SK-N-SH treated with all-trans-retinoic acid at 6 μM for 48 hours (cell line): ENCODE results near the gene PNPLA3.

Experiments
- ATAC-seq: fragments of 200-7000 bp; cut with Tn5 transposase; 3 replicates; pipeline ENCODE4 v1.9.1; 2020; ENCODE audit warnings: mild to moderate bottlenecking, moderate library complexity
- ARNTL ChIP-seq: fragments of 450-650 bp; formaldehyde crosslinking; IDR thresholded peaks from 2 replicates; pipeline ENCODE4 v1.5.0; 2020; ENCODE audit warnings: low read depth, mild to moderate bottlenecking, moderate library complexity, borderline replicate concordance
- BACH2 ChIP-seq: fragments of 250-450 bp; sonication (Bioruptor Pico); IDR thresholded peaks from 2 replicates; pipeline ENCODE4 v1.9.0; 2021; ENCODE audit warnings: mild to moderate bottlenecking, borderline replicate concordance
- CSRNP3 ChIP-seq: fragments of 250-450 bp; sonication (Bioruptor Pico); IDR thresholded peaks from 2 replicates; pipeline ENCODE4 v1.5.1; 2021; ENCODE audit warnings: mild to moderate bottlenecking, moderate library complexity
- GLIS3 ChIP-seq: fragments of 250-450 bp; sonication (Bioruptor Pico); IDR thresholded peaks from 2 replicates; pipeline ENCODE4 v1.5.0; 2020; ENCODE audit warnings: mild to moderate bottlenecking, moderate library complexity
- OSR1 ChIP-seq: fragments of 250-450 bp; sonication (Bioruptor Pico); IDR thresholded peaks from 2 replicates; pipeline ENCODE4 v1.8.0; 2022; ENCODE audit warnings: moderate library complexity, mild to moderate bottlenecking, inconsistent platforms
- PATZ1 ChIP-seq: fragments of 250-450 bp; sonication (Bioruptor Pico); IDR thresholded peaks from 2 replicates; pipeline ENCODE4 v1.8.0; 2020; ENCODE audit warnings: mild to moderate bottlenecking, moderate library complexity, borderline replicate concordance
- POU6F1 ChIP-seq: fragments of 250-450 bp; sonication (Bioruptor Pico); IDR thresholded peaks from 2 replicates; pipeline ENCODE4 v1.8.0; 2021; ENCODE audit warnings: low read depth, mild to moderate bottlenecking, moderate library complexity, borderline replicate concordance
- PPARA ChIP-seq: fragments of 250-450 bp; sonication (Bioruptor Pico); IDR thresholded peaks from 2 replicates; pipeline ENCODE4 v1.5.0; 2020; ENCODE audit warnings: mild to moderate bottlenecking, borderline replicate concordance
- RARB ChIP-seq: fragments of 250-450 bp; sonication (Bioruptor Pico); IDR thresholded peaks from 2 replicates; pipeline ENCODE4 v1.8.0; 2021; ENCODE audit warnings: mild to moderate bottlenecking, moderate library complexity
- SNAI2 ChIP-seq: fragments of 250-450 bp; sonication (Bioruptor Pico); IDR thresholded peaks from 2 replicates; pipeline ENCODE4 v1.5.0; 2020; ENCODE audit warnings: mild to moderate bottlenecking, moderate library complexity
- TOX ChIP-seq: fragments of 250-450 bp; sonication (Bioruptor Pico); IDR thresholded peaks from 2 replicates; pipeline ENCODE4 v1.8.0; 2021; ENCODE audit warnings: mild to moderate bottlenecking, moderate library complexity, borderline replicate concordance
- ZC3H10 ChIP-seq: fragments of 250-450 bp; sonication (Bioruptor Pico); IDR thresholded peaks from 2 replicates; pipeline ENCODE4 v1.5.1; 2021; ENCODE audit warnings: mild to moderate bottlenecking, moderate library complexity
- ZFP3 ChIP-seq: fragments of 250-450 bp; sonication (Bioruptor Pico); IDR thresholded peaks from 2 replicates; pipeline ENCODE4 v1.5.0; 2020; ENCODE audit warnings: mild to moderate bottlenecking, moderate library complexity
- ZFP30 ChIP-seq: fragments of 450-650 bp; formaldehyde crosslinking; IDR thresholded peaks from 2 replicates; pipeline ENCODE4 v1.5.0; 2022; ENCODE audit warnings: mild to moderate bottlenecking, moderate library complexity
- ZNF565 ChIP-seq: fragments of 450-650 bp; formaldehyde crosslinking; conservative IDR thresholded peaks from 2 replicates; pipeline ENCODE4 v1.5.0; 2020; ENCODE audit warnings: low read depth, mild to moderate bottlenecking, moderate library complexity
- ZNF70 ChIP-seq: fragments of 450-650 bp; formaldehyde crosslinking; IDR thresholded peaks from 2 replicates; pipeline ENCODE4 v1.5.0; 2020; ENCODE audit warnings: mild to moderate bottlenecking, moderate library complexity
- ZNF8 ChIP-seq: fragments of 450-650 bp; formaldehyde crosslinking; IDR thresholded peaks from 2 replicates; pipeline ENCODE4 v1.5.0; 2020; ENCODE audit warnings: mild to moderate bottlenecking, moderate library complexity

PNPLA3 gene

GRCh38 chr22:43889860-43890253 is 33.7 kb upstream of the PNPLA3 start:
- no peak for TF ChIP-seq OSR1 (CRISPR knock-in tag)
- TF ChIP-seq SNAI2 (CRISPR knock-in tag) = no peak
- peak; percentile 56; the same call in 2 of the 3 replicates for ATAC-seq

- TF ChIP-seq PATZ1 (CRISPR knock-in tag) (no peak), ZNF8 (CRISPR knock-in tag) (no peak), ZFP30 (CRISPR knock-in tag) (no peak), CSRNP3 (CRISPR knock-in tag) (no peak), ARNTL (CRISPR knock-in tag) (no peak)
- no peak for ATAC-seq
Observed at GRCh38 chr22:43890901-43891331, 32.7 kb upstream of the PNPLA3 start.

- no peak for TF ChIP-seq OSR1 (CRISPR knock-in tag)
- TF ChIP-seq ZFP3 (CRISPR knock-in tag) = no peak
- no peak for TF ChIP-seq POU6F1 (CRISPR knock-in tag)
- no peak for TF ChIP-seq ZNF70 (CRISPR knock-in tag)
- no peak for TF ChIP-seq PPARA (CRISPR knock-in tag)
- no peak for TF ChIP-seq ARNTL (CRISPR knock-in tag)
- TF ChIP-seq ZC3H10 (CRISPR knock-in tag) = no peak
- no peak for TF ChIP-seq ZNF565
- TF ChIP-seq ZNF8 (CRISPR knock-in tag) = no peak
- TF ChIP-seq BACH2 (CRISPR knock-in tag) = no peak
- TF ChIP-seq TOX (CRISPR knock-in tag) = no peak
- TF ChIP-seq ZFP30 (CRISPR knock-in tag) = no peak
- no peak for TF ChIP-seq RARB (CRISPR knock-in tag)
- ATAC-seq = no peak
Observed at GRCh38 chr22:43891360-43892182, 32.0 kb upstream of the PNPLA3 start, which contains the start of gene PNPLA5. TSS of gene PNPLA5 (minus strand) at chr22:43892013. CDS start at chr22:43891880, 133 bp downstream.

GRCh38 chr22:43892183-43892894 is 31.3 kb upstream of the PNPLA3 start:
- TF ChIP-seq GLIS3 (no peak), PPARA (CRISPR knock-in tag) (no peak), PATZ1 (CRISPR knock-in tag) (no peak), ZNF8 (CRISPR knock-in tag) (no peak)
- TF ChIP-seq, all 23 proteins: peak for 0
- ATAC-seq = no peak

GRCh38 chr22:43893266-43893665 is 30.3 kb upstream of the PNPLA3 start:
- TF ChIP-seq CSRNP3 (CRISPR knock-in tag) (no peak), PATZ1 (CRISPR knock-in tag) (no peak)
- no peak for ATAC-seq
